HepG2 (cell line): ENCODE measurements around the gene PCSK6. TPM values are rescaled to one million over a fixed set of nuclear protein-coding genes. Genes with fewer than 3 reads are reported as not detected.

Experiments
- ARID2 ChIP-seq: sonication (generic); formaldehyde crosslinking; IDR thresholded peaks from 2 replicates; pipeline ENCODE4 v1.8.1; 2022; ENCODE audit warnings: mild to moderate bottlenecking, missing genetic modification reagents, borderline replicate concordance
- DMAP1 ChIP-seq: IDR thresholded peaks from 2 replicates; pipeline ENCODE4 v1.6.1; 2016
- ETV5 ChIP-seq: IDR thresholded peaks from 2 replicates; pipeline ENCODE4 v1.6.1; 2018; ENCODE audit warnings: missing biosample characterization, missing genetic modification reagents, inconsistent platforms, borderline replicate concordance
- HNRNPUL1 ChIP-seq: fragments of 200-400 bp; formaldehyde crosslinking; IDR thresholded peaks from 2 replicates; pipeline ENCODE4 v1.6.1; 2017; ENCODE audit warnings: low read depth, mild to moderate bottlenecking, low read length, moderate library complexity
- NFIB ChIP-seq: sonication (generic); formaldehyde crosslinking; IDR thresholded peaks from 2 replicates; pipeline ENCODE4 v1.9.0; 2021; ENCODE audit warnings: missing genetic modification reagents, mild to moderate bottlenecking, borderline replicate concordance
- SALL1 ChIP-seq: sonication (generic); formaldehyde crosslinking; IDR thresholded peaks from 2 replicates; pipeline ENCODE4 v1.8.0; 2022; ENCODE audit warnings: mild to moderate bottlenecking, missing genetic modification reagents
- SAP130 ChIP-seq: IDR thresholded peaks from 2 replicates; pipeline ENCODE4 v1.6.1; 2016; ENCODE audit warnings: low read depth
- SOX13 ChIP-seq, 3 experiments: fragments of 450-650 bp in 1 of 3; sonication (generic) in 1 of 3; formaldehyde crosslinking in 1 of 3; IDR thresholded peaks in 2 of 3; conservative IDR thresholded peaks in 1 of 3; 2 replicates each; pipeline versions ENCODE4 v1.5.0 to v1.6.1; 2016 to 2020; ENCODE audit warnings: antibody characterized with exemption in 1 of 3, mild to moderate bottlenecking in 1 of 3, missing compliant biosample characterization in 1 of 3, missing genetic modification reagents in 1 of 3, moderate library complexity in 1 of 3
- ZNF605 ChIP-seq: sonication (generic); formaldehyde crosslinking; IDR thresholded peaks from 2 replicates; pipeline ENCODE4 v1.8.0; 2022; ENCODE audit warnings: mild to moderate bottlenecking, missing genetic modification reagents
- ZNF776 ChIP-seq: sonication (generic); formaldehyde crosslinking; IDR thresholded peaks from 2 replicates; pipeline ENCODE4 v1.4.0; 2020; ENCODE audit warnings: mild to moderate bottlenecking, missing genetic modification reagents
- ZNF879 ChIP-seq: sonication (generic); formaldehyde crosslinking; IDR thresholded peaks from 2 replicates; pipeline ENCODE4 v1.8.1; 2023; ENCODE audit warnings: missing genetic modification reagents
- polyA plus RNA-seq, 8 experiments: library from polyadenylated mRNA; depleted of rRNA in 3 of 8; stranded (reverse) in 7 of 8; unstranded in 1 of 8; fragments of >200 nt; fragmentation: Illumina TruSeq in 4 of 8; extraction: Trizol in 4 of 8; gene quantifications; 2 replicates each; pipeline versions ENCODE4 v1.2.1 to v1.2.3, GENCODE V29; 2011 to 2016; ENCODE audit warnings: low read depth in 4 of 8, missing spikeins in 1 of 8, mixed read lengths in 1 of 8; ENCODE audit not compliant: insufficient read depth in 1 of 8
- total RNA-seq, 5 experiments: library from RNA; depleted of rRNA; stranded (reverse); fragments of >200 nt; fragmentation: Illumina TruSeq; extraction: Trizol; gene quantifications; 2 replicates each; pipeline ENCODE4 v1.2.3, GENCODE V29; 2016; ENCODE audit warnings: low read depth in 1 of 5
- TF ChIP-seq, protein P1 (sequence below): IDR thresholded peaks from 2 replicates; pipeline ENCODE4 v1.4.0; 2020; ENCODE audit warnings: mild to moderate bottlenecking, missing genetic modification reagents
- TF ChIP-seq, protein P2 (sequence below): sonication (generic); formaldehyde crosslinking; IDR thresholded peaks from 2 replicates; pipeline ENCODE4 v1.5.0; 2020; ENCODE audit warnings: mild to moderate bottlenecking, missing genetic modification reagents
- TF ChIP-seq, protein P3 (sequence below): sonication (generic); formaldehyde crosslinking; IDR thresholded peaks from 2 replicates; pipeline ENCODE4 v1.8.1; 2023; ENCODE audit warnings: mild to moderate bottlenecking, inconsistent platforms, moderate library complexity, missing genetic modification reagents, borderline replicate concordance
- TF ChIP-seq, protein P4 (sequence below): sonication (generic); formaldehyde crosslinking; IDR thresholded peaks from 2 replicates; pipeline ENCODE4 v1.8.1; 2022; ENCODE audit warnings: low read depth, mild to moderate bottlenecking, missing genetic modification reagents
- TF ChIP-seq, protein P5 (sequence below): sonication (generic); formaldehyde crosslinking; IDR thresholded peaks from 2 replicates; pipeline ENCODE4 v1.9.0; 2022; ENCODE audit warnings: missing genetic modification reagents, mild to moderate bottlenecking, borderline replicate concordance

The PCSK6 gene
- total and polyA plus RNA-seq, 2 of the 13 experiments (the other 11 are each of a cell fraction or from before 2014, with no cell fraction given) = 56.5 to 155 TPM

DNA sequence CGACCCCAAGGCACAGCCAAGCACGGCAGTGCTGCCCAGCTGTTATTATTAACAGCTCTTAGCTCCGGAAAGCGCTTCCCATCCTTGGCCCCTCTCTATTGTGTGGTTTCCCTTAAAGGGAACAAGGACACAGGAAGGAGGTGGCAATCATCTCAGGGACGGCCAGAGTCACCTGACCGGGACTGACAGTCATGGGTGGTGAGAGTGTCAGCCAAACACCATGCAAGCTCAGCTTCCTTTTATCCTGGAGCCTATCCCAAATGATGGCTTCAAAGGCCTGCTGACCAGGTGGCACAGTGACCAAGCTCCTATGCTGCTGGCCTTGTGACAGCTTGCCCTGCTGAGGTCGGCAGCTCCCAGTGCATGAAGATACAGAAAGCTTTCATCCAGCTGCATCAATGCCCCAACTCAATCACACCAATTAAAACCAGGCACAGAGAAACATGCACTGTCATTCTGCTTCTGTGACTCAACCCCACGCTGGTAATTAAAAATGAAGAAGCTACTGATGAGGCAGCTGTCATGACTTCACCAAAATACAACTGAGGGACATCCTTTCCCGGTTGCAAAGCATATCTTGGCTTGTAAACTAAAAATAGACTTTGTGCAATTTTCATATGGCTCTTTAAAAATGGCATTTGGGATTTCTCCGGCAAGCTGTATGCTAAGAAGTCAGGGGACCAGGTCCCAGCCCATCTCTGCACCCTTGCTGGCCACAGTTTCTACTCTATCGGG lies 34.0 kb downstream of the PCSK6 start (continued):
- TF ChIP-seq, protein P1, sequence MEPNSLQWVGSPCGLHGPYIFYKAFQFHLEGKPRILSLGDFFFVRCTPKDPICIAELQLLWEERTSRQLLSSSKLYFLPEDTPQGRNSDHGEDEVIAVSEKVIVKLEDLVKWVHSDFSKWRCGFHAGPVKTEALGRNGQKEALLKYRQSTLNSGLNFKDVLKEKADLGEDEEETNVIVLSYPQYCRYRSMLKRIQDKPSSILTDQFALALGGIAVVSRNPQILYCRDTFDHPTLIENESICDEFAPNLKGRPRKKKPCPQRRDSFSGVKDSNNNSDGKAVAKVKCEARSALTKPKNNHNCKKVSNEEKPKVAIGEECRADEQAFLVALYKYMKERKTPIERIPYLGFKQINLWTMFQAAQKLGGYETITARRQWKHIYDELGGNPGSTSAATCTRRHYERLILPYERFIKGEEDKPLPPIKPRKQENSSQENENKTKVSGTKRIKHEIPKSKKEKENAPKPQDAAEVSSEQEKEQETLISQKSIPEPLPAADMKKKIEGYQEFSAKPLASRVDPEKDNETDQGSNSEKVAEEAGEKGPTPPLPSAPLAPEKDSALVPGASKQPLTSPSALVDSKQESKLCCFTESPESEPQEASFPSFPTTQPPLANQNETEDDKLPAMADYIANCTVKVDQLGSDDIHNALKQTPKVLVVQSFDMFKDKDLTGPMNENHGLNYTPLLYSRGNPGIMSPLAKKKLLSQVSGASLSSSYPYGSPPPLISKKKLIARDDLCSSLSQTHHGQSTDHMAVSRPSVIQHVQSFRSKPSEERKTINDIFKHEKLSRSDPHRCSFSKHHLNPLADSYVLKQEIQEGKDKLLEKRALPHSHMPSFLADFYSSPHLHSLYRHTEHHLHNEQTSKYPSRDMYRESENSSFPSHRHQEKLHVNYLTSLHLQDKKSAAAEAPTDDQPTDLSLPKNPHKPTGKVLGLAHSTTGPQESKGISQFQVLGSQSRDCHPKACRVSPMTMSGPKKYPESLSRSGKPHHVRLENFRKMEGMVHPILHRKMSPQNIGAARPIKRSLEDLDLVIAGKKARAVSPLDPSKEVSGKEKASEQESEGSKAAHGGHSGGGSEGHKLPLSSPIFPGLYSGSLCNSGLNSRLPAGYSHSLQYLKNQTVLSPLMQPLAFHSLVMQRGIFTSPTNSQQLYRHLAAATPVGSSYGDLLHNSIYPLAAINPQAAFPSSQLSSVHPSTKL (CRISPR knock-in tag) = peak; percentile 17; the same call in 1 of the 2 replicates
- TF ChIP-seq, protein P2, sequence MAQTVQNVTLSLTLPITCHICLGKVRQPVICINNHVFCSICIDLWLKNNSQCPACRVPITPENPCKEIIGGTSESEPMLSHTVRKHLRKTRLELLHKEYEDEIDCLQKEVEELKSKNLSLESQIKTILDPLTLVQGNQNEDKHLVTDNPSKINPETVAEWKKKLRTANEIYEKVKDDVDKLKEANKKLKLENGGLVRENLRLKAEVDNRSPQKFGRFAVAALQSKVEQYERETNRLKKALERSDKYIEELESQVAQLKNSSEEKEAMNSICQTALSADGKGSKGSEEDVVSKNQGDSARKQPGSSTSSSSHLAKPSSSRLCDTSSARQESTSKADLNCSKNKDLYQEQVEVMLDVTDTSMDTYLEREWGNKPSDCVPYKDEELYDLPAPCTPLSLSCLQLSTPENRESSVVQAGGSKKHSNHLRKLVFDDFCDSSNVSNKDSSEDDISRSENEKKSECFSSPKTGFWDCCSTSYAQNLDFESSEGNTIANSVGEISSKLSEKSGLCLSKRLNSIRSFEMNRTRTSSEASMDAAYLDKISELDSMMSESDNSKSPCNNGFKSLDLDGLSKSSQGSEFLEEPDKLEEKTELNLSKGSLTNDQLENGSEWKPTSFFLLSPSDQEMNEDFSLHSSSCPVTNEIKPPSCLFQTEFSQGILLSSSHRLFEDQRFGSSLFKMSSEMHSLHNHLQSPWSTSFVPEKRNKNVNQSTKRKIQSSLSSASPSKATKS = no peak
- no peak for TF ChIP-seq ZNF879 (CRISPR knock-in tag)
- TF ChIP-seq, protein P3, sequence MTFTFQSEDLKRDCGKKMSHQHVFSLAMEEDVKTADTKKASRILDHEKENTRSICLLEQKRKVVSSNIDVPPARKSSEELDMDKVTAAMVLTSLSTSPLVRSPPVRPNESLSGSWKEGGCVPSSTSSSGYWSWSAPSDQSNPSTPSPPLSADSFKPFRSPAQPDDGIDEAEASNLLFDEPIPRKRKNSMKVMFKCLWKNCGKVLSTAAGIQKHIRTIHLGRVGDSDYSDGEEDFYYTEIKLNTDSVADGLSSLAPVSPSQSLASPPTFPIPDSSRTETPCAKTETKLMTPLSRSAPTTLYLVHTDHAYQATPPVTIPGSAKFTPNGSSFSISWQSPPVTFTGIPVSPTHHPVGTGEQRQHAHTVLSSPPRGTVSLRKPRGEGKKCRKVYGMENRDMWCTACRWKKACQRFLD (CRISPR knock-in tag) = no peak
- no peak for TF ChIP-seq HNRNPUL1
- TF ChIP-seq NFIB (CRISPR knock-in tag) = no peak
- peak; percentile 34; the same call in 1 of the 2 replicates for TF ChIP-seq SAP130 (CRISPR knock-in tag)
- TF ChIP-seq SOX13 (IDR thresholded peaks at IDR 0.05) = no peak
- TF ChIP-seq SOX13 (CRISPR knock-in tag; conservative IDR thresholded peaks at IDR 0.05 in 1 of 2, IDR thresholded peaks at IDR 0.05 in 1 of 2) = peak in 1 of 2 experiments; percentile 68; a peak in 2 of 4 replicates
- no peak for TF ChIP-seq ARID2 (CRISPR knock-in tag)
- TF ChIP-seq, protein P4, sequence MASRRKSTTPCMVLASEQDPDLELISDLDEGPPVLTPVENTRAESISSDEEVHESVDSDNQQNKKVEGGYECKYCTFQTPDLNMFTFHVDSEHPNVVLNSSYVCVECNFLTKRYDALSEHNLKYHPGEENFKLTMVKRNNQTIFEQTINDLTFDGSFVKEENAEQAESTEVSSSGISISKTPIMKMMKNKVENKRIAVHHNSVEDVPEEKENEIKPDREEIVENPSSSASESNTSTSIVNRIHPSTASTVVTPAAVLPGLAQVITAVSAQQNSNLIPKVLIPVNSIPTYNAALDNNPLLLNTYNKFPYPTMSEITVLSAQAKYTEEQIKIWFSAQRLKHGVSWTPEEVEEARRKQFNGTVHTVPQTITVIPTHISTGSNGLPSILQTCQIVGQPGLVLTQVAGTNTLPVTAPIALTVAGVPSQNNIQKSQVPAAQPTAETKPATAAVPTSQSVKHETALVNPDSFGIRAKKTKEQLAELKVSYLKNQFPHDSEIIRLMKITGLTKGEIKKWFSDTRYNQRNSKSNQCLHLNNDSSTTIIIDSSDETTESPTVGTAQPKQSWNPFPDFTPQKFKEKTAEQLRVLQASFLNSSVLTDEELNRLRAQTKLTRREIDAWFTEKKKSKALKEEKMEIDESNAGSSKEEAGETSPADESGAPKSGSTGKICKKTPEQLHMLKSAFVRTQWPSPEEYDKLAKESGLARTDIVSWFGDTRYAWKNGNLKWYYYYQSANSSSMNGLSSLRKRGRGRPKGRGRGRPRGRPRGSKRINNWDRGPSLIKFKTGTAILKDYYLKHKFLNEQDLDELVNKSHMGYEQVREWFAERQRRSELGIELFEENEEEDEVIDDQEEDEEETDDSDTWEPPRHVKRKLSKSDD = no peak
- TF ChIP-seq SALL1 (CRISPR knock-in tag) = peak; percentile 39; the same call in 1 of the 2 replicates
- no peak for TF ChIP-seq ZNF605 (CRISPR knock-in tag)
- TF ChIP-seq ZNF776 (CRISPR knock-in tag) = no peak
- TF ChIP-seq ETV5 (CRISPR knock-in tag) = peak; percentile 60; the same call in 1 of the 2 replicates
- no peak for TF ChIP-seq DMAP1 (CRISPR knock-in tag)
- TF ChIP-seq, protein P5, sequence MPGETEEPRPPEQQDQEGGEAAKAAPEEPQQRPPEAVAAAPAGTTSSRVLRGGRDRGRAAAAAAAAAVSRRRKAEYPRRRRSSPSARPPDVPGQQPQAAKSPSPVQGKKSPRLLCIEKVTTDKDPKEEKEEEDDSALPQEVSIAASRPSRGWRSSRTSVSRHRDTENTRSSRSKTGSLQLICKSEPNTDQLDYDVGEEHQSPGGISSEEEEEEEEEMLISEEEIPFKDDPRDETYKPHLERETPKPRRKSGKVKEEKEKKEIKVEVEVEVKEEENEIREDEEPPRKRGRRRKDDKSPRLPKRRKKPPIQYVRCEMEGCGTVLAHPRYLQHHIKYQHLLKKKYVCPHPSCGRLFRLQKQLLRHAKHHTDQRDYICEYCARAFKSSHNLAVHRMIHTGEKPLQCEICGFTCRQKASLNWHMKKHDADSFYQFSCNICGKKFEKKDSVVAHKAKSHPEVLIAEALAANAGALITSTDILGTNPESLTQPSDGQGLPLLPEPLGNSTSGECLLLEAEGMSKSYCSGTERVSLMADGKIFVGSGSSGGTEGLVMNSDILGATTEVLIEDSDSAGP = peak; percentile 64; the same call in 1 of the 2 replicates
